HG03060 (cell line): ENCODE data around the gene MAB21L4.

Experiments used
- ATAC-seq: cut with Tn5 transposase; IDR thresholded peaks from one replicate; pipeline ENCODE4 v1.9.1; 2021; ENCODE audit warnings: low read depth, moderate number of reproducible peaks; ENCODE audit not compliant: unreplicated experiment

MAB21L4 gene

DNA sequence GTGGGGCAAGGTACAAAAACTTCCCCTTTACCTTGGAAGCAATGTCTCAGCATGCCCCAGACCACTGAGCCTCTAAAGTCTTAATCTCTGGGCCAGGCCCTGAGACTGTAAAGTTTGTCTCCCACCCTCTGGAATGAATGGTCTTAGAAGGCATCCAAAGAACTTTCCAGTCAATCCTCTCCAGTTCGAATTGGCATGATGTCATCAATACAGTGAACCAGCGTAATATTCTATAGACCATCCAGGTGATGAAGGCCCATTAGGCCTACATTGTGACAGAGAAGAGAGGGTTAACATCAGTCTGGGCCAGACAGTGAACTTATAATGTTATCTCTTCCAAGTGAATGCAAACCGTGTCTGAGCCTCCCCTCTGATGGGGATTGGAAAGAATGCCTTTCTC is 11.2 kb downstream of the MAB21L4 start:
- ATAC-seq, result no peak

DNA sequence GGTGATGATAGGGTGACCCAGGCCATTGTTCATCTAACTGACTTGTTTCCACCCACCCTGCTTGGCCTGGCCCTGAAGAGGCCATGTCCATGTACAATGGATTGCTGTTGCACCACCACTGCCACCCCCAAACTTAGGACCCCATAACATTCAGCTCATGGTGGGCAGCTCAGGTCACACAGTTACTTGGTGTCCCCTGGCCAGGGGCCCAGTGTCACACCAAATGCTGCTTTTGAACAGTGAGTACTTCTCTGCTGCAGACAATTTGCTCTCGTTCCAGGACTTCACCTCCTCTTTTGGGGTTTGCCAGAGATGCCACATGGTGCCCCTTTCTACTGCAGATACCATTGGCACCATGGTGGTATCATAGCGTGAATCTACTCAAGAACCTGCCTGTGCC is 11.7 kb downstream of the MAB21L4 start:
- no peak for ATAC-seq

DNA sequence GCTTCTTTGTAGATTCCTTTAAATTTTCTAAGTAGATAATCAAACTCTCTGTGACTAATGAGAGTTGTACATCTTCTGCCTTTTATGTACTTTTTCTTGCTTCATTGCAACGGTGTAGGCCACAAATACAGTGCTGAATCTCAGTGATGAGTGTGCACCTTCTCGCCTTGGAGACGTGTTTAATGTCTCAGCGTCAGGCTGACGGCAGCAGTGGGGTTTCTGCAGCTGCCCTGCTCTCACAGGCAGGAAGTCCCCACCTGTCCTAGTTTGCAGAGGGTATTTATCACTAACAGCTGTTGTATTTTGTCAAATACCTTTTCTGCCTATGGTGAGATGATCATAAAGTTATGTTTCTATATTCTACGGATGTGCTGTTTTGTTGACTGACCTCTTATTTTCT is 14.0 kb downstream of the MAB21L4 start:
- no peak for ATAC-seq

DNA sequence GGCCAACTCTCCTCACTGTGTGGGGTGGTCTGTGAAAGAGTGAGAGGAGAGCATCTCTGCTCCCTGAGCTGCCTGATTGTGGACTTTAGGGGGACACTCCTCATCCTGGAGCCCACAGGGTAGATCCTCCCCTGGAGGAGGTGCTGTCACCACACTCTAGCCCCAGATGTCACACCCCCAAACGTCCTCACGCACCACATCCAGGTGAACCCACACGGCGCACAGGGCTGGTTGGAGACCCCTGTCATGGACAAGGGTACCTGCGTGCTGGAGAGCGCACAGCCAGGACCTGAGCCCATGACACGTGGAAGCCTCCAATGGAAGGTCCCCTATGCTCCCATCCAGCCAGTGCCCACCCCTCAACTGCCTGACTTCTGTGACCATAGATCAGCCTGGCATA is 16.9 kb downstream of the MAB21L4 start:
- ATAC-seq, result no peak

DNA sequence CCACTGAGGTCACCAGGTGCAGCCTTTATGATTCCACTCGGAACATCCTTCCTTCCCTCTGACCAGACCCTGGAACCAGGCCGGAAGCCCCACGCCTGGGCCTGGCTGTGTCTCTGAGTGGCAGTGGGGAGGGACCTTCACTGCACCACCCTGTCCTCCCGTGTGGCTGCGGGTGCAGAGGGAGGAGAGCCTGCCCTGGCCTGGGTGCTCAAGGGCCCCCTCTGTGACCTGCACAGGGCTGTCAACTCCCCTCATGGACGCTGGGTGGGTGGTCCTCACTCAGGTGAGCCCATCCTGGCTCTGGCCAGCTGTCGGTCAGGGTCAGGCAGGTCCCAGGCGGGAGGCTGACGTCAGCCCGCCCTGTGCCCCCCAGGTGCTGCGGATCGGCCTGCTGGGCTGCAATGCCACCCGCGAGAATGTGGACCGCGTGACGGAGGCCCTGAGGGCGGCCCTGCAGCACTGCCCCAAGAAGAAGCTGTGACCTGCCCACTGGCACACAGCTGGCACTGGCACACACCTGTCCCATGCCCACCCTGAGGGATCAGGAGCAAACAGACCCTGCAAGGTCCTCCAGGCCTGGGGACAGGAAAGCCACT is 17.5 kb downstream of the MAB21L4 start:
- no peak for ATAC-seq

DNA sequence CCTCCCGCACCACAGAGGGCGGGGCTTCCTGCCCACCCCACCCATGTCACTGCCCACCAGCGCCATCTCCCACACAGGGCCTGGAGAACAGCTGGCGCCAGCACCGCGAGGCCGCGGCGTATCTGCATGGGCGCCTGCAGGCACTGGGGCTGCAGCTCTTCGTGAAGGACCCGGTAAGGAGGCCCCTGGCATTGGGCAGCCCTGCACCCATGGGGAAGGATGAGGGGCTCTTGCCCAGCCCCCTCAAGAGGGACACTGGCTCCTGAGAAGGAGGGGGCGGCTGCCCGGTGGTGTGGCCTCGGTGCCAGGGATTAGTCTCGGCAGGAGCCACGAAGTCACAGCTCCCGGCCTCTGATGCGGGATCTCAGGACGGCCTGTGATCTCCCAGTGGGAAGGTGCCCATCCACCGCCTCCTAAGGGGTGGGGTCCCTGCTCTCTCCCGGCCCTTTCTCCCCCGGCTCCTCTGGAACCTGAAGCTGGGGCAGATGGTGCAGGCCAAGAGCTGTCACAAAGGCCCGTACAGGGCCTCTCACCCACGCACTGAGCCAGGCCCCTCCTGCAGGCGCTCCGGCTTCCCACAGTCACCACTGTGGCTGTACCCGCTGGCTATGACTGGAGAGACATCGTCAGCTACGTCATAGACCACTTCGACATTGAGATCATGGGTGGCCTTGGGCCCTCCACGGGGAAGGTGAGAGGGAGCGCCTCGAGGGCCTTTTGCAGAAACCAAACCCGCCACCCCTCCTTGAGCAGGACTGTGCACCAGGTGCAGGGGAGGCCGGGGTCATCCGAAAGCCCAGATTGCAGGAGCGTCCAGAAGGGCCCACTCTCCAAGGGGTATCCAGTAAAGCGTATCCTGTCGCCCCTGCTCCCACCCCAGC is 18.3 kb downstream of the MAB21L4 start:
- ATAC-seq, result no peak

DNA sequence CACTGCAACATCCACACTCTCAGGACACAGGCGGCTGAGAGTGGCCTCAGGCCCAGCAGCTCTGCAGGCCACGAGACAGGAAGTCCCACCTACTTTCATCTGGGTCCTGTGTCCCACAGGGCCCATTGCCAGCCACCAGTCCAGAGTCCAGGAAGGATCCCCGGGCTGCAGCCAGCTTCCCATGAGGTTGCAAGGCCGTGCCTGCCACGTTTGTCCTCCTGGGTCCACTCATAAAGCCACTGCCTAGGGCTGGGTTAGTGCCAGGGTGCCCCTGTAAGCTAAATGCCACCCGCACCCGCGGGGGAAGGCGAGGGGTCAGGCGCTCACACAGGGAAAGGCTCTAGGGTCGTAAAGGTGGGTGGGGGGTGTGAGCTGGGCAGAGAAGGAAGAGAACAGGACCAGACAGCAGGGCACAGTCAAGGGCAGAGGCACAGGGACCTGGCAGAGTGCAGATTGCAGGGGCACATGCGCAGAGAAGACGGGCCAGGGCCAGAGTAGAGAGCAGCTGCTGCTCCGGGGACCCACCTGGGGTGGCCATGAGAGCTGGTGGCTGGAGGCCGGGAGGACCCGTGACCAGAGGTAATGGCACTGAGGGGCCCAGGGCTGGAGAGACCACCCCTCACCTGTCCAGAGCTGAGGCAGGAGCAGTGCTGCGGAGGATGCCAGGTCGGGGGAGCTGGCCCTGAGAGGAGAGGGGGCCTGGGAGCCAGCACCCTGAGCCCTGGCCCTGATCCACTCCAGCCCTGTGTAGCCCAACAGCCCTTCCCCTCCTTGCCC is 19.3 kb downstream of the MAB21L4 start:
- no peak for ATAC-seq

DNA sequence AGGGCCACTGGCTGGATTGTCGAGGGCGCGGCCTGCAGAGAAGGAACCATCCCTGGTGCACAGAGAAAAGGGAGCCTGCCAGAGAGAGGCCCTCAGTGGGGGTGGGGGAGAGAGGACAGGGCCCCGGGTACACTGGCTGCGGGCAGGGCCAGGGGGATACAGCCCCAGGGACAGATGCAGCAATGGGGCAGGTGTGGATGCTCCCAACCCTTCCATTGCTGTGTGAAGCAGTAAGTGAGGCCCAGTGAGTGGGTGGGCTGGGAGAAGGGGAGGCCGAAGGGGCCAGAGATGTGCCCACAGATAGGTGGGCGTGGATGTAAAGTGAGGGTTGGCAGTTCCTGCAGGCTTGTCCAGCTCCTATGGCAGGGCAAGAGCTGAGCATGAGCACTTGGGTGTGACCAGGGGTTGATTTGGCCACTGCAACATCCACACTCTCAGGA is 19.9 kb downstream of the MAB21L4 start:
- no peak for ATAC-seq

DNA sequence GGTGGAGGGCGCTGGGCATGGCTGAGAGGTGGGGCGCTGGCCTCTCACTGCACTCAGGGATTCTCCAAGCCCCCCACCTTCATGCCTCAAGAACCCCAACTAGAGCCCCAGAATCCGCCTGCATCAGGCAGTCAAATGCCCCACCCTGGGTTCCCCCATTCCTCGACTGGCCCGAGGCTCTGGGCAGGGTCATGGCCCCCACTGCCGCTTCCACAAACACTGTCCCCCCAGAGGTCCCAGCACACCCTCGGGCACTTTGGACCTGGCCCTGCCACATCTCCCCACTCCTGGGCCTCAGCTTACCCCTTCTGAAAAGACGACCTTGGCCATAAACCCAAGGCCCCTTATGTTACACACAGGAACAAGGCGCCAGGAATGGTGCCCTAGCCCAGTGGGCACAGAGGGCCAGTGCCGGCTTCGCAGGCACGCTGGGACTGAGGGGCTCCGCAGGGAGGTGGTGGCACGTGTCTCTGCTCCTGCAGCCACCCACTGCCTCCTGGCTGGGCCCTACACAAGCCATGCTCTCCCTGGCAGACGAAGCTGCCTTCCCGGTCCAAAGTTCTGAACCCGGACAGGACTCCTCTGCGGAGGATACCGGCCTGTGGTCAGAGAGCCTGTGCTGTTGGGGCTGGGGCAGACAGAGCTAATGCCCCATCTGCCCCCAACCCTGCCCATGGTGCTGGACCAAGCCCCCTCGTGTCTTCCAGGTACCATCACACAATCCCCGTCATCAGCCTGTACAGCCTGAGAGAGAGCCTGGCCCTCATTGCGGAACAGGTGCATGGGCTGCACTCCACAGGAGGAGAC is 20.5 kb downstream of the MAB21L4 start:
- no peak for ATAC-seq

DNA sequence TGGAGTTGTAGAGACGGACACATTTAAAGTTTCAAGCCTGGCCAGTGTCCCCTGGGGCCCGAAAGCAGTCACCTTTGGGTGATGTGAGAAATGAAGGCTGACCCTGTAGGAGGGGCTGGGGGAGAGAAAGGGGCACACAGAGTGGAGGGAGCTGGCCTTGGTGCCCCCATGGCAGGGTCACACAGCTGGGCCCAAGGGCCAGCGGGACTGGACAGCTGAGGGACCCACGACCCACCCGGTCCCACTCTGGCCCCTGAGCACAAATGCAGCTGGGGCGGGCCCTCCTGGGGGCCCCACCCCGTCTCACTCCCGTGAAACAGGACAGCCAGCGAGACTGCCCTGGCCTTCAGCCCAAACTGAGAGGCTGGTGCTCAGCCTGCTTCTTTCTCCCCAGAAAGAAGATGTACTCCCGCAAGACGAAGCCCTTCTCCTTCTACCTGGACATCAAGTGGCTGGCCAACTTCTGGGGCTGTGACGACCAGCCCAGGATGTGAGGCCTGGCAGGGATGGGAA is 21.2 kb downstream of the MAB21L4 start:
- ATAC-seq, result no peak

DNA sequence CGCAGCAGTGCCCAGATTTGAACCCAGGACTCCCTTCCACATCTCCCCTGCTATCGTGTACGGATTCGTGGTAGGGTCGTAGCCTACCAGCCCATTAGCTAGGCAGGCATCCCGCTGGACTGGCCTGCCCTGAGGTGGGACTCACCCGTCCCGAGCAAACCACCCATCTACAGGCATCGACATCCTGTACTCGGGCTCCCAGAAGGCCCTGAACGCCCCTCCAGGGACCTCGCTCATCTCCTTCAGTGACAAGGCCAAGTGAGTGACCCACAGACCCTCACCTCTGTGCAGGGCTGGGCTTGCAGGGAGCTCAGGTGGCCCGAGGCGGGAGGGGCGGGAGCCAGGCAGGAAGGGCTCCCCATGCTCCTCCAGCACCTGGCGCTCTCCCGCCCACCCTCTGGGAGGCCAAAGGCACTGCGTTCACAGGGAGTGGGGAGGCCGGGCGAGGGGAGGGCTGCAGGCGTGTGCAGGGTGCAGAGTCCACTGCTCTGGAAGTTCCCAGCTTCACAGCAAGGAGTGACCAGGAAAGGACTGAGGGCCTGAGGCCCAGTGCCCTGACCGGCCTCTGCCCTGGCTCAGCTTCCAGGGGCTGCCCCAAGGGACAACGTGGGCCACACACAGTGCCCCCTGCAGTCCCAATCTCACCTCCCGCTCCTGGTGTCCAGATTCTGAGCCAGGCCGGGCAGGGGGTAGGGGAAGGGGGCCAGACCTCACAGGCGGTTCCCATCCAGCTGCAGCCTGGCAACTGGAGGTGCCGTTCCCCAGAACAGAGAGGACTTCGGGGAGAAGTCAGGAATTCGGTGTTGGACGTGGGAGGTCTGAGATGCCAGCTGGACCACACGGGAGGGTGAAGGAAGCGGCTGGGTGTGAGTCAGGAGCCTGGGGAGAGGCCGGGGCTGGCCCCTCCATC is 21.9 kb downstream of the MAB21L4 start:
- ATAC-seq, result no peak

DNA sequence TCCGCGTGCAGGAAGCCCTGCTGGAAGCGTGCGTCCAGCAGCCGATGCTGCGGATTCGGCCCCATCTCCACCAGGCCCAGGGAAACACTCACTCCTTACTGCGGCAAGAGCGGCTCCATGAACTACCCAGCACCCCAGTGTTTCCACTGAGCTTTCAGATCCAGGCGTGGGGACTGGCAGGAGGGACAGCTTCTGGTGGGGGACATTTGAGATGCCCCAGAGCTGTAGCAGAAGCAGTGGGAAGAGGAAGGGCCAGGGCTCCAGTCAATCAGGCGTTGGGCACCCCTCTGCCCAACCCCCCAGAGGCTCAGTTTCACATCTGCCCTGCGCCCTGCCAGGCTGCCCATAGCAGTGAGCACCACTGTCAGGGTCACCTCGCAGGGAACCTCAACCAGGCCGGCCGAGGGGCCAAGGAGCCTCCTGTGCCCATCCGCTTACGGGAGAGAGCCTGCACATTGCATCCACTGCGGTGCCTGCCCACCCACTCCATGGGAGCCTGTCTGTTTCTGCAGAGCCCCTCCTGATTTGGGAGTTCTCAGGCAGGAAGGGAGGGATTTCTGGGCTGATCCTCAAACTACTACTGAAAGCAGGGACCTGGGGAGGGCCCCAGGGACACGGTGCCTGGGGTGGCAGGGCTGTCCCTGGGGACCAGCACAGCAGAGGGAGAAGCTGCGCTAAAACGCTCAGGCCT is 22.7 kb downstream of the MAB21L4 start:
- no peak for ATAC-seq

DNA sequence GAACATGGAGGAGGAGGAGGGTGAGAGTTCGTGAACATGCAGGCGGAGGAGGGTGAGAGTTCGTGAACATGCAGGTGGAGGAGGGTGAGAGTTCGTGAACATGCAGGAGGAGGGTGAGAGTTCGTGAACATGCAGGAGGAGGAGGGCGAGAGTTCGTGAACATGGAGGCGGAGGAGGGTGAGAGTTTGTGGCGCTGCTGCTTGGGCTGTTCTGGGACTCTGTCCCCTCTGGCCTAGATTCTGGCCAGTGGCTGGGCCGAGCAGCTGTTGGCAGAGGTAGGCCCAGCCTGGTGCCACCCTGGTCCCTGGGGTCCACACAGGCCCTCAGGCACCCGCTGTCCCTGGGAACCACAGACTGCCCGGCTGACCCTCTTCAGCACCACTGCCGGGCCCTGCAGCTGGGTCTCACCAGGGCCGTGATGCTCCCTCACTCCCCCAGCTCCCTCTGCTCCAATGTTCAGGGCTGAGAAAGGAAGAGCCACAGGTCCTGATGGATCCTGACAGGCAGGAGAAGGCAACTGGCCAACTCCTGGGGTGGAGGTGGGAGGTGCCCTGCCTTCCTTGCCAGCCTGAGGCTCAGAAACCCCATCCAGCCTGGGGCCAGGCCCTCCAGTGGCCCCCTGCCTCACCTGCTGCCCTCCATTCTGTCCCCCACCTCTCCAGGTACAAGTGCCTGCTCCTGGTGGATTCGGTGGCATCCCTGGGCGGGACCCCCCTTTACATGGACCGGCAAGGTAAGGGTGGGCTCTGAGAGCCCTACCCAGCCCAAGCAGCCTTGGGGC is 23.4 kb downstream of the MAB21L4 start:
- no peak for ATAC-seq

DNA sequence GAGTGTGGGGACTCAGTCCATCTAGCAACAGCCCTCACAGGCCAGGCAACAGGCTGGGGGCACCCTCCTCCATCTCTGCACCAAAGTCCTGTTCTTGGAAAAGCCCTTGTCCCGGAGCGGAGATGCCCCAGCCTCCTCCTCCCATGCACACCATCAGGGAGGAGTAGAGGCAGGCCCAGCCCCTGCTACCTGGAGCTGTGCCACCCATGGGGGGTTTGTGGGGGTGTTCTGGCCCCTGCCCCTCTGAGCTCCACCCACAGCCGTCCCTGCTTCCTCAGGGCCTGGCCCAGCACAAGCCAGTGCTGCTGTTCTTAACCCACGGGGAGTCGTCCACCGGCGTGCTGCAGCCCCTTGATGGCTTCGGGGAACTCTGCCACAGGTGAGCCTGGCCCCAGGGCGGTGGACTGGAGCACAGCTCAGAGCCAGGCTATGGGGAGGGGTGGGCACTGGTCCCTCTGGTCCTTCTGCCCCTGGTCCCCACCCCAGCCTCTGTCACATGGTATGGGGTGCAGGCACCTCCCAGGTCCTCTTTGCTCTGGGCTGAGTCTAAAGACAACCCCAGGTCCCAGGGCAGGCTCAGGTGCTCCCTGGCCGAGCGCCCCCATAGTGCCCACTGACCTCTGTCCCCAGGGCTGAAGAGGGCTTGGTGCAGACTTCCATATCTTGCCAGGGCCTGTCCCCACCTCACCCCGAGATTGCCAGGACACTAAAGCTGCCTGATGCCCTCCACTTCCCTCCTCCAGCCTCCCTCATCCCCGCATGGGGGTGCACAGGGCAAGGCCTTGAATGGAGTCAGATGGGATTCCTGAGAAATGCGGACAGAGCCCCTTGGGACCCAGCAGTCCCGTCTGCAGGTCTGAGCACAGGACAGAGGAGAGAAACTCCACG is 24.6 kb downstream of the MAB21L4 start:
- ATAC-seq, result no peak

DNA sequence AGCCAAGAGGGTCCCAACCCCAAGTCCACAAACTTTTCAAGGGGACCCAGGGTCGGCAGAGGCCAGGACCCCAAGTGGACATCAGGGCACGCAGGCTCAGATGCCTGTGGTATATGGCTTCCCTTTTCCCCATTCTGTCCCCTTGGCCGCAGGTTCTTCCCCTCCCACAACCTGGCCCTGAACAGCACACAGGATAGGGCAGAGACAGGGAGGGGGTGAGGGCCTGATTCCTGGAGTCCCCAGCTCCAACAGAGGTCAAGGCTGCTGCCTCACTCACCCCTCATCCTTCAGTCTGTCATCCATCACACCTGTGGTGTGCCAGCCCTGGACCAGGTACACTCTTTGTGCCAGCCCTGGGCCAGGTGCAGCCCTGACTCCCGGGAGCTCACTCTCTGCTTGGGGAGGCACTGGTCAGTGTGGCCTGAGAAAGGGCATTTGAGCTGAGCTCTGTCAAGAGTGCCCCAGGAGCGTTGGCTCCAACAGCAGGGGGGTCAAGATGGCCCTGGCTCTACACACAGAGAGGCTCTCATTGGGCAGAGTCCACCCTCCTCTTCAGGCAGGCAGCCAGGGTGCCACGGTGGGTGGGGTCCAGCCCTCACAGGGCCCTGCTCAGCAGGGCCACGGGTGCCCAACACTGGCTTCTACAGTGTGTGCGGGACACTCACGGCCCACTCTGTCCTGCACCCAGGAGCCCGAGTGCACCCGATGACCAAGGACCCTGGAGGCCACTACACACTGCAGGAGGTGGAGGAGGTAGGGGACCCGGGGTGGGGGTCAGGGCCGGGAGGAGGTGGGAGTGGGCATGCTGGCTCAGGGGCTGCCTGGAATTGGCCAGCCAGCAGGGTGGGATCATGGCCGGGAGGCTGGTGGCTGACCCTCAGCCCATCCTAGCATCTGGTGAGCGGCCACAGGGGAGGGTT is 25.7 kb downstream of the MAB21L4 start:
- no peak for ATAC-seq
